GM23248 (cell line): Measurements from ENCODE around the gene ZBTB20. TPM values are rescaled to one million over a fixed set of nuclear protein-coding genes. Genes with fewer than 3 reads are reported as not detected.

Source experiments
- DNase-seq: peaks from one replicate; pipeline ENCODE4 v3.0.0-alpha.2; 2015
- H2AFZ ChIP-seq: fragments of 200-600 bp; sonication (generic); 2 replicates; pipeline ENCODE4 v1.6.1; 2016; ENCODE audit warnings: antibody characterized with exemption
- H3F3A ChIP-seq: fragments of 200-600 bp; sonication (generic); 2 replicates; pipeline ENCODE4 v1.6.1; 2016; ENCODE audit warnings: mild to moderate bottlenecking, antibody characterized with exemption, mixed run types; ENCODE audit not compliant: insufficient read depth
- H3K27ac ChIP-seq: fragments of 200-600 bp; sonication (generic); 2 replicates; pipeline ENCODE4 v1.5.1; 2016; ENCODE audit warnings: mild to moderate bottlenecking
- H3K27me3 ChIP-seq: fragments of 200-600 bp; sonication (generic); replicated peaks from 2 replicates; pipeline ENCODE4 v1.6.1; 2016; ENCODE audit warnings: mild to moderate bottlenecking; ENCODE audit not compliant: insufficient read depth
- H3K36me3 ChIP-seq: fragments of 200-600 bp; sonication (generic); 2 replicates; pipeline ENCODE4 v1.6.1; 2016; ENCODE audit warnings: low read depth, mild to moderate bottlenecking
- H3K4me1 ChIP-seq: fragments of 200-600 bp; sonication (generic); 2 replicates; pipeline ENCODE4 v1.6.1; 2016; ENCODE audit warnings: mild to moderate bottlenecking; ENCODE audit not compliant: insufficient read depth
- H3K4me2 ChIP-seq: fragments of 200-600 bp; sonication (generic); one replicate; pipeline ENCODE4 v1.6.1; 2016; ENCODE audit warnings: mild to moderate bottlenecking; ENCODE audit not compliant: unreplicated experiment
- H3K4me3 ChIP-seq: fragments of 200-600 bp; sonication (generic); 2 replicates; pipeline ENCODE4 v1.5.1; 2016; ENCODE audit warnings: mild to moderate bottlenecking
- H3K79me2 ChIP-seq: fragments of 200-600 bp; sonication (generic); 2 replicates; pipeline ENCODE4 v1.6.1; 2016; ENCODE audit warnings: mild to moderate bottlenecking; ENCODE audit not compliant: insufficient read depth
- H3K9ac ChIP-seq: fragments of 200-600 bp; sonication (generic); 2 replicates; pipeline ENCODE4 v1.6.1; 2016; ENCODE audit warnings: mild to moderate bottlenecking
- H3K9me2 ChIP-seq: fragments of 200-600 bp; sonication (generic); 2 replicates; pipeline ENCODE4 v1.6.1; 2016; ENCODE audit warnings: mixed run types, mild to moderate bottlenecking, moderate library complexity; ENCODE audit not compliant: insufficient read depth
- H3K9me3 ChIP-seq: fragments of 200-600 bp; sonication (generic); one replicate; pipeline ENCODE4 v1.6.1; 2017; ENCODE audit warnings: low read depth
- H4K20me1 ChIP-seq: fragments of 200-600 bp; sonication (generic); 2 replicates; pipeline ENCODE4 v1.6.0; 2016; ENCODE audit not compliant: insufficient read depth
- EZH2 ChIP-seq: fragments of 200-600 bp; sonication (generic); IDR thresholded peaks from 2 replicates; pipeline ENCODE4 v1.6.1; 2018; ENCODE audit warnings: antibody characterized with exemption, mild to moderate bottlenecking; ENCODE audit not compliant: insufficient read depth, poor library complexity, severe bottlenecking
- EZH2phosphoT487 ChIP-seq: fragments of 200-600 bp; sonication (generic); IDR thresholded peaks from 2 replicates; pipeline ENCODE4 v1.6.1; 2018; ENCODE audit warnings: antibody characterized with exemption, moderate library complexity, mild to moderate bottlenecking, low read depth; ENCODE audit not compliant: insufficient read depth
- WGBS, 2 experiments: methylation state at CpG; one replicate each; pipeline ENCODE4 v1.1.6; 2015 to 2017; ENCODE audit warnings: low lambda C conversion rate in 2 of 2, low coverage in 1 of 2; ENCODE audit errors: missing lambda C conversion rate in 2 of 2; 5-methylcytosine and 5-hydroxymethylcytosine counted together
- in situ Hi-C: fragments of 300-500 bp; cut with MboI; formaldehyde crosslinking; loops from 2 replicates; pipeline ENCODE4 v1.15.0; 2020
- polyA plus RNA-seq: library from polyadenylated mRNA; unstranded; fragments of >200 nt; fragmentation: Nextera tagmentation; extraction: Ambion mirVana; gene quantifications from 2 replicates; pipeline ENCODE4 v1.2.1, GENCODE V29; 2016
- total RNA-seq: library from RNA; depleted of rRNA; stranded (reverse); fragments of >200 nt; shearing (Covaris generic); gene quantifications from 2 replicates; pipeline ENCODE4 v1.2.3, GENCODE V29; 2014

Gene ZBTB20
- total and polyA plus RNA-seq, 2 experiments from 2014 or later: 9.2 to 12.2 TPM

GRCh38 chr3:114899186-114899931, 247.7 kb downstream of the ZBTB20 start:
- in situ Hi-C loops: no loop called here
- DNase-seq: no peak
- WGBS, 2 experiments: 74 to 81% methylated on average over 4 of the region's 4 CpGs
- H3F3A ChIP-seq: peaks cover 13% of the 10 kb centered on the region; the same call in 1 of the 2 replicates
- H3K4me3 ChIP-seq: no peak overlapping the region
- no peak overlapping the region for H3K9ac ChIP-seq
- no peaks in the 10 kb centered on the region for H3K9me3 ChIP-seq
- no peaks in the 10 kb centered on the region for H3K36me3 ChIP-seq
- 0 out of 2 replicates have a peak, but pooled peaks cover 5% of the 10 kb centered on the region for H3K4me1 ChIP-seq
- H4K20me1 ChIP-seq: no peaks in the 10 kb centered on the region
- no peak for TF ChIP-seq EZH2
- H3K9me2 ChIP-seq: peaks cover 6% of the 10 kb centered on the region; the same call in 1 of the 2 replicates
- H3K27ac ChIP-seq: no peak overlapping the region
- H2AFZ ChIP-seq: no peak overlapping the region
- H3K27me3 ChIP-seq: no peaks in the 10 kb centered on the region
- no peak overlapping the region for H3K4me2 ChIP-seq
- H3K79me2 ChIP-seq: no peaks in the 10 kb centered on the region

DNA sequence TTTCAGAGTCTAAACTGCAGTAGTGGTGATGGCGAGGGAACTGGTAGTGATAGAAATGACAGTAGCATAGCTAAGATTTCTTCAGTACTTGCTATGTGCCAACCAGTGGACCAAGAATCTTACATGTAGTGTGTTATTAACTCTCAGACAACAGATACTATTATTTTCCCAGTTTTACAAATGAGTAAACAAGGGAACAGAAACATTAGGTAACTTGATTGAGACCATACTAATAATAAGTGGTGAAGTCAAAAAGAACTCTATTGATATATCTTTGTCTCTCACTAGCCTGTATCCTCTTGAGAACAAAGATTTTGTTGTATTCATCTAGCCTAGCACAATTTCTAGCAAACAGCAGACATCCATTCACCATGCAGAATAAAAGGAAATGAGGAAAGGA, 250.1 kb downstream of the ZBTB20 start:
- Histone ChIP-seq H3K27ac (no peak overlapping the region), H3K4me2 (no peak overlapping the region), H2AFZ (no peak overlapping the region), H3K9me3 (no peaks in the 10 kb centered on the region), H3K36me3 (no peaks in the 10 kb centered on the region), H3F3A (peaks cover 8% of the 10 kb centered on the region; the same call in 1 of the 2 replicates), H3K27me3 (no peaks in the 10 kb centered on the region), H3K9ac (no peak overlapping the region), H3K4me3 (no peak overlapping the region), H4K20me1 (no peaks in the 10 kb centered on the region), H3K79me2 (no peaks in the 10 kb centered on the region), H3K4me1 (0 out of 2 replicates have a peak, but pooled peaks cover 5% of the 10 kb centered on the region), H3K9me2 (peaks cover 6% of the 10 kb centered on the region; the same call in 1 of the 2 replicates)
- in situ Hi-C loops: no loop called here
- DNase-seq: no peak
- TF ChIP-seq EZH2 (no peak), EZH2phosphoT487 (no peak)
- WGBS, 2 experiments: 80 to 86% methylated on average over 1 of the region's 1 CpG

DNA sequence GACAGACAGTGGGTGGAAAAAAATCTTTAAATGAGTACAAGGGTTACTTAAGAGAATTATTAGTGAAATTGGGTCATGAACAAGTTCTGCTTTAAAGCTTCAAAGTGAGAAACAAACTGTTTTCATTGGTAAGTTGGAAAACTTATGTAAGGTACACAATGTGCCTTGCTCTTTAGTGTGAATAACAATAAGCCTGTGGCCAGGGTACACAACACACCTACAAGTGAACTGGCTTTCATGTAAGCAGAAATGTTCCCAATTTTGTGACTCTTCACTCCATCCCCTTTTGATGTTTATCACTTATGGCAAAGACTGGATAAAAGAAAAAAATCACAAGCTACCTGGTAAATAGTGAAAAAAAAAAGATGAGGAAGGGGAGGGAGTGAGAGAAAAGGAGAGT, 253.7 kb downstream of the ZBTB20 start:
- H3K36me3 ChIP-seq: no peaks in the 10 kb centered on the region
- in situ Hi-C loops: no loop called here
- TF ChIP-seq EZH2 (no peak), EZH2phosphoT487 (no peak)
- H3K9me3 ChIP-seq: no peaks in the 10 kb centered on the region
- H3K4me1 ChIP-seq: no peaks in the 10 kb centered on the region
- H3F3A ChIP-seq: no peaks in the 10 kb centered on the region
- DNase-seq: no peak
- no peaks in the 10 kb centered on the region for H4K20me1 ChIP-seq
- H3K9me2 ChIP-seq: peaks cover 6% of the 10 kb centered on the region; the same call in 1 of the 2 replicates
- no peak overlapping the region for H2AFZ ChIP-seq
- no peaks in the 10 kb centered on the region for H3K27me3 ChIP-seq
- no peak overlapping the region for H3K4me3 ChIP-seq
- H3K27ac ChIP-seq: no peak overlapping the region
- H3K4me2 ChIP-seq: no peak overlapping the region
- H3K9ac ChIP-seq: no peak overlapping the region
- no peaks in the 10 kb centered on the region for H3K79me2 ChIP-seq

- Histone ChIP-seq H3F3A (no peaks in the 10 kb centered on the region), H3K4me2 (no peak overlapping the region), H4K20me1 (no peaks in the 10 kb centered on the region), H3K9me3 (no peaks in the 10 kb centered on the region), H3K27ac (no peak overlapping the region), H3K79me2 (no peaks in the 10 kb centered on the region), H3K36me3 (no peaks in the 10 kb centered on the region), H2AFZ (no peak overlapping the region), H3K9me2 (peaks cover 6% of the 10 kb centered on the region; the same call in 1 of the 2 replicates), H3K27me3 (no peaks in the 10 kb centered on the region), H3K4me1 (peaks cover 4% of the 10 kb centered on the region; the same call in 1 of the 2 replicates), H3K9ac (no peak overlapping the region), H3K4me3 (no peak overlapping the region)
- DNase-seq: no peak
- 48 to 67% methylated on average over 3 of the region's 3 CpGs for WGBS, 2 experiments
- no peak for TF ChIP-seq EZH2phosphoT487
- no peak for TF ChIP-seq EZH2
- in situ Hi-C loops: no loop called here
Observed at GRCh38 chr3:114892880-114893279, 254.2 kb downstream of the ZBTB20 start.
